GM18873 (cell line): ENCODE results near the gene RAB3GAP2.
"Not testable (repeated sequence)": the region's sequence is repeated elsewhere in the genome, so short reads cannot be mapped to it uniquely, and the experiment has no call there.

ENCODE experiments used
- ATAC-seq: cut with Tn5 transposase; IDR thresholded peaks from one replicate; pipeline ENCODE4 v1.9.1; 2021; ENCODE audit warnings: mild to moderate bottlenecking, moderate library complexity, moderate number of reproducible peaks; ENCODE audit not compliant: unreplicated experiment, low FRiP score

Gene RAB3GAP2

GRCh38 chr1:220241072-220241663 is 31.1 kb downstream of the RAB3GAP2 start:
- ATAC-seq, result no peak

DNA sequence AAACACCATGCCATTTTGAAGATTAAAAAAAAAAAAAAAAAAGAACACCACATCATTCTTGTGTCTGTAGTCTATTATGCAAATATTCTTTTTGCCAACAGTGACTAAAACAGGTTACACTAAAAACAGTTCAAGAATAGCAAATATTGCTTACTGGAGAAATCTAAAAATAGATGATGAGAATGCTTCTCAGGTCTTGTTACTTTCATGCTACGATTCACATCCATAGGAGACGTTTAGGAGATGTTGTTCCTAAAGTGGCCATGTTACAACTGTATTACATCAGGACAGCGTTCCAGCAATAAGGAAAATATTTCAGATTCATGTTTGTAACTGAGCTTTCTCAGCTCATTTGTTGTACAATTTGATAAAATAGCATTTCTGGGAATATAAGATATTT is 32.3 kb downstream of the RAB3GAP2 start:
- ATAC-seq, result no peak

GRCh38 chr1:220239213-220239612 is 33.0 kb downstream of the RAB3GAP2 start:
- ATAC-seq, result no peak

DNA sequence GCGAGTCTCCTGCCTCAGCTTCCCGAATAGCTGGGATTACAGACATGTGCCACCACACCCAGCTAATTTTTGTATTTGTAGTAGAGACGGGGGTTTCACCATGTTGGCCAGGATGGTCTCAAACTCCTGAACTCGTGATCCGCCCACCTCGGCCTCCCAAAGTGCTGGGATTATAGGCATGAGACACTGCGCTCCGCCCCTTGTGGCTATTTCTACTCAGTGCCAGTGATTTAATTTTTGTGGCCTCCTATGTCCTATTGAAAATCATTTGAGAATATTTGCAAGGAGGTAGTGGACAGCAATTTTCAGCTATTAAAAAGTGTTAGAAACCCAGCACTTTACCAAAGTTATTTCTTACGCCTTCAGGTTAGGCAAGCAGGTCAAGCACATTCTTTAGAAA is 36.0 kb downstream of the RAB3GAP2 start:
- ATAC-seq, result not testable (repeated sequence)

GRCh38 chr1:220235462-220235861 is 36.8 kb downstream of the RAB3GAP2 start:
- ATAC-seq, result no peak

DNA sequence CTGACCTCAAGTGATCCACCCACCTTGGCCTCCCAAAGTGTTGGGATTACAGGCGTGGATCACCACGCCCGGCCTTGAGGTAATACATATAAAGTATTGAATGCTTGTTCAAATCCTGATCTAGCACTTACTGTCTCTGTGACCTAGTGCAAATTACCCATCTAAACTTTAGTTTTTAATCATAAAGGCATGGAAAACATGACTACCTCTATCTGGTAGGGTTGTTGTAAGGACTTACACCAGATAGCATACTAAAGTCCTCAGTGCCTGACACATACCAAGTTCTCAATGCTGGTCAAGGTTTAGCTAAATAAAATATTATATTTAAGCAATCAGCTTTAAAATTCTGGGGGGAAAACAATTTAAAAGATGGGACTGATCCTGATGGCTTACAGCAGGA is 38.3 kb downstream of the RAB3GAP2 start:
- ATAC-seq, result no peak

DNA sequence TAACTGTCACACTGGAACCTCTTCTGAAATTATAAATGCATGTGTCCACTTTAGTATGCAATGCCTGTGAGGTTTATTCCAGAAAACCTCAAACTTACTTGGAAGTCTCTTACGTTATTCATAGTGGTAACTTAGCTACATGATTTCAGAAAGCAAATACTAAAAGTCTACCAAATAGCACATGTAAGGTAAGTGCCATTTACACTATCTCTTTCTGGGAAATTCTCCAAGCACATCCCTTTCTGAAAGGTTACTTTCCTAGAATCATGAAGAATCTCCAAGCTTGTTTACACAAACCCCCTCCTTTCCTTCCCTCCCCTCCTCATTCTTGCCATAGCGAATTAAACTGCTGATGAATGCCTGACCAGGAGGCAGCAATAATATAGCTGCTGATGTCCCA is 42.5 kb downstream of the RAB3GAP2 start:
- ATAC-seq, result no peak

GRCh38 chr1:220227393-220227792 is 44.9 kb downstream of the RAB3GAP2 start:
- no peak for ATAC-seq

GRCh38 chr1:220226752-220227151 is 45.5 kb downstream of the RAB3GAP2 start:
- no peak for ATAC-seq

- ATAC-seq, result no peak
Measured at GRCh38 chr1:220225957-220226356, 46.3 kb downstream of the RAB3GAP2 start.

DNA sequence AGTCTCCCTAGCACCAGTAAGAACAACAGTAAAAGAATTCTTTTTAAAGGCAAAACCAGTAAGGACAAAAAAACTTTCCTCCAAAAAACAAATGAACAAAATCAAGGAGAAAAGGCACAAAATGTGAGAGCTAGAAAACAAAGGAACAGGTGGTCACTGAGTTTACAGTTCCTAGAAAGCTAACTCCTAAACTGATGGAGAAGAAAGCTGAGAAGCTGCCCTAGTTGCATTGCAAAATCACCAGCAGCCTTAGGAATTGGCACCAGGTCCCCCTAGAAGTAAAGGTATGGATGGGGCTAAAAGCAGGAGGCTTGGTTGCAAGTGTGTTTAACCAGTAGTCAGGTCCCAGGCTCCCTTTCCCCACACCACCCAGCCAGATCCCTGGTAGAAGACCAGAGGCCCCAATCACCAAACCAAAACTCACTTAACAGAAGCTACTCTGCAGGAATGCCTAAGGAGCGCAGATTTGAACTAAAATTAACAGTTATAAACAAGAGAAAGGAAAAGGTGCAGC is 47.6 kb downstream of the RAB3GAP2 start:
- ATAC-seq, result no peak

DNA sequence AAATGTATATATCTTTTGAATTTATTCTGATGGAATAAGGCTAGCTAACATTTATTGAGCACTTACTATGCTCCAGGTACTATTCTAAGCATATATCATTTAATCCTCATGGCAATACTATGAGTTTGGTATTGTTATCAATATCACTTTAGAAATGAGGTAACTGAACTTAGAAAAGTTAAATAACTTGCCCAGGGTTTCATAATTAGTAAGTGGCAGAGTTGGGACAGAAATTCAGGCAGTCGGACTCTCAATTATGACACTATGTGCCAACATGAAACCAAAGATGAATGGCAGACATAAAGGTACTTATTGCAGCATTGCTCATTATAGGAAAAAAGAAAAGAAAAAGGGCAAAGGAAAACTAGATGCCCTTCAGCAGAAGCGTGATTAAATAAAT is 48.2 kb downstream of the RAB3GAP2 start:
- ATAC-seq, result no peak

DNA sequence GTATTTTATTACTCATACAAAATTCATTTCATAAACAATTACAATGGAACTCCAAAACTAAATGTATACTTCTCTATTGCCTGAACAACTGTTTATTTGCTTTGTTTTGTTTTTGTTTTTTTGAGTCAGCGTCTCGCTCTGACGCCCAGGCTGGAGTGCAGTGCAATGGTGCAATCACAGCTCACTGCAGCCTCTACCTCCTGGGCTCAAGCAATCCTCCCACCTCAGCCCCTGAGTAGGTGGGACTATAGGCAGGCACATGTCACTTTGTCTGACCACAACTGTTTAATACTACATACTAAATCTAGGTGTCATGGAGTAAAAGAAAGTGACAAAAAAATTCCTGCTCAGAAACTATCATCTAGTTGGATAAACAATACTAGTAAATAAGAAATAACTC is 49.3 kb downstream of the RAB3GAP2 start:
- no peak for ATAC-seq

DNA sequence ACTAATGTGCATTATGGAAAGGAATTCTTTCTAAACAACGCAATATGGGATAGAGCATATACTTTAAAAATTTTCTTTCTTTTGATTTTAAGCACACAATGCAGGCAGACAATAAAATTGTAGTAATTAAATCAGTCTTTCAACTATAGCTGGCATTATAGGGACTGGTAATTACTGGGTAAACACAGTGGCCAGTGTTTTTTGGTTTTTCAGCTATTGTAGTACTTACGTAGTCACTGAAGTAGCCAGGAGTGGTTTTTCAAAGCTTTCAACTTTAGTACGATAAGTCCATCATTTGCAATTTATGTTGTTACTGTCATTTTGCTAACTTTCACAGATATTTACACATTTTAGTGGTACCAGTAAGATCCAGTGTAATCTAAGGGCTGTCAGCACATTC is 50.6 kb downstream of the RAB3GAP2 start:
- ATAC-seq, result no peak

GRCh38 chr1:220221269-220221668 is 51.0 kb downstream of the RAB3GAP2 start:
- ATAC-seq, result no peak

DNA sequence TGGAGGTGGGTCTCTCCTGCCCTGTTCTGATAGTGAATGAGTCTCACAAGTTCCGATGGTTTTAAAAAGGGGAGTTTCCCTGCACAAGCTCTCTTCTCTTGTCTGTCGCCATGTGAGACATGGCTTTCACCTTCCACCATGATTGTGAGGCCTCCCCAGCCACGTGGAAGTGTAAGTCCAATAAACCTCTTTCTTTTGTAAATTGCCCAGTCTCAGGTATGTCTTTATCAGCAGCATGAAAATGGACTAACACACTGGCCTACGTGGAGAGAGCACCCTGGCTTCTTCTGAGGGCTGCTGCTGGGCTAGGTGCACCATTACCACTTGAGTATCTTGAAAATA is 51.6 kb downstream of the RAB3GAP2 start:
- not testable (repeated sequence) for ATAC-seq

GRCh38 chr1:220219865-220220698 is 52.2 kb downstream of the RAB3GAP2 start:
- ATAC-seq, result peak; percentile 55

DNA sequence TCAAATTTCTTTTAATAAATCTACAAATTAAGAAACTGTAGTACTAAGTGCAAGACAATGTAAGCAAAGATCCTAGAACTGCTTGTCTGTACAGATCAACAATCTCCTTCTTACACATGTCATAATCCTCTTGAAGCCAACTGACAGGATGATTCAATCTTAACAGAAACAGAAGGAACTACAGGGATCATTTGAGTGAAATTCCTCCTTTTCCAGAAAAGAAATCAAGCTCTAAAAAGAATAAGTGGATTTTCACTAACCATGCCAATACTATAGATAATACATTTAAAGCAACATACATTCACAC is 53.2 kb downstream of the RAB3GAP2 start:
- no peak for ATAC-seq

DNA sequence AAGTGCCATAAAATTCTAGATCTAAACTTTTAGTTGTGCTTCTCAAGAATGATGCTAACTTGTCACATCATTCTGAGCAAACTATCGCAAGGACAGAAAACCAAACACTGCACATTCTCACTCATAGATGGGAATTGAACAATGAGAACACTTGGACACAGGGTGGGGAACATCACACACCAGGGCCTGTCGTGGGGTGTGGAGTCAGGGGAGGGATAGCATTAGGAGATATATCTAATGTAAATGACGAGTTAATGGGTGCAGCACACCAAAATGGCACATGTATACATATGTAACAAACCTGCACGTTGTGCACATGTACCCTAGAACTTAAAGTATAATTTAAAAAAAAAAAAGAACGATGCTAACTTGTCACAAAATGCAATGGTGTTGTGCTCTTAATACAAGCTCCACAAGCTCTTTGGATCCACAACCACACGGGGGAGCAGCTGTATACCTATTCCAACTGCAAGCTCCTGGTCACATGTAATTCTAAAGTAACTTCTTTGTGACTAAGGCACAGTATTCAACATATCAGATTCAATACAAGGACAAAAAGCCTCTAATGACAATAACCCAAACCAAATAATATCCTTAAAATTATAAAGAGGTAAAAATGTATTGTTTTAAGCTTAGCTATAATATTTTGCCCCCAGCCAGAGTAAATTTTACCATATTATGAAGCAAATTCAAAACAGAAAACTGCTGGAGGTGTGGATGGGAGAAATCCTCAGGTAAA is 53.7 kb downstream of the RAB3GAP2 start:
- ATAC-seq, result peak; percentile 30

DNA sequence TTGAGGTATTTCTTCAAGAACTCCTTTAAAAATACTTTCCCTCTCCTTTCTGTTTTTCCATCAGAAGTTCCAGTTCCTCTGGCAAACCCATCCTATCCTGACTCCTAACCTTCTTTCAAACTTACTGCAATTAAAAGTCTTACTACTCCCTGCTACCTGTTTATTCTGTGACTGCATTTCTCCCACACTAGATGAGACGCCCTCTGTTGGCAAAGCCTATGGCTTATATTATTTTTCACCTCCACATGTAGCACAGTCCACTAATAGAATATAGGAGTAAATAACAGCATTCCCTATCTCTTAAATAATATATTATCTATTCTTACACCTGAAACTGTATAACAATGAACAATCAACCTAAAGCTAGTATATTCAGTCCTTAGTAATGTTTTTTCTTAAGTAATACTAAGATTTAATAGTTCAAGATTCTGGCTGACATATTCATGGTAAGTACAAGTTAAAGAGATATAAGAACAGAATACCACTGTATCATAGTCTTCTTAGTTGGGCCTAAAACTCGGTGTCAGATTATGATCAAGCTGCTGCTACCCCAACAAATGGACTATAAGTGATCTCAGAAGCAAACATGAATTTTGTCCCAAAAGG is 54.8 kb downstream of the RAB3GAP2 start:
- no peak for ATAC-seq

DNA sequence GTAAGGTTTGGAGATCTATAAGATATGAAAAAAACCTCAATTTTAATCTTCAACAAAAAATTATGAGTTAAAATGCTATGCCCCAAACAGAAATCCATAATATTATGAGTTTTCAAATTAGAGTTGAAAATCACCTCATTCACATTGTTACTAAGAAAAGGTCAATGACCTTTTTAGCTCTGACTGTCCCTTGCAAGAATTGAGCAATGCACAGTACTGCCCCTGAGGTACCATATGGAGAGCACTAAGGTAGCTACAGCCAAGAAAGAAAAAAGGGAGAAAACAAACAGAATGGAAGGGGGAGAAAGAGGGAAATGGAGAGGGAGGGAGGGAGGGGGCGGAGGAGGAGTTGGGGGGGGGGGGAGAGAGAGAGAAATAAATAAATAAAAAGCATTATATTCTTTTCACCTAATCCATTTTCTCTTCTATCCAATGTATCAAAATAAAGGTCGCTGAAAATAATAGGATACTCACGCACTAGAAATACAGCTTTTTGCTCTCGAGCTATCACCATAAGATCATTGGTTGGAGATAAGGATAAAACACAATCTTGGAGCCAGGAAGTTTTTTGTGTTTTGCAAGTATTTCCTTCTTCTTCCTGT is 58.8 kb downstream of the RAB3GAP2 start:
- no peak for ATAC-seq
